Renal cortical epithelial cell (primary cell): ENCODE data around the gene ADAMTSL2. TPM values are rescaled to one million over a fixed set of nuclear protein-coding genes. Genes with fewer than 3 reads are reported as not detected.

Experiments
- DNase-seq: peaks from one replicate; pipeline ENCODE4 v3.0.0-alpha.2; 2011; ENCODE audit warnings: low read depth
- total RNA-seq: library from RNA; depleted of rRNA; stranded (reverse); fragments of >200 nt; gene quantifications from 2 replicates; pipeline ENCODE4 v1.2.3, GENCODE V29; 2014

Gene ADAMTSL2
- total RNA-seq, 1 donor from 2014 or later = 0.05 TPM

GRCh38 chr9:133605856-133606707 is 71.6 kb downstream of the ADAMTSL2 start:
- no peak for DNase-seq

- no peak for DNase-seq
Measured at GRCh38 chr9:133606708-133607025, 72.2 kb downstream of the ADAMTSL2 start.

GRCh38 chr9:133607381-133607780 is 72.9 kb downstream of the ADAMTSL2 start:
- no peak for DNase-seq

- DNase-seq = no peak
Measured at GRCh38 chr9:133607976-133608375, 73.5 kb downstream of the ADAMTSL2 start.

- no peak for DNase-seq
Measured at GRCh38 chr9:133608382-133608781, 73.9 kb downstream of the ADAMTSL2 start.

GRCh38 chr9:133608889-133609288 is 74.4 kb downstream of the ADAMTSL2 start:
- DNase-seq = no peak

GRCh38 chr9:133609311-133610098 is 75.0 kb downstream of the ADAMTSL2 start, which contains the start of gene FAM163B:
Gene FAM163B (minus strand): TSS chr9:133609389. CDS start chr9:133580223, 29,166 bp downstream.
- no peak for DNase-seq

- no peak for DNase-seq
Measured at GRCh38 chr9:133610845-133611244, 76.3 kb downstream of the ADAMTSL2 start.

- no peak for DNase-seq
Measured at GRCh38 chr9:133612051-133612450, 77.5 kb downstream of the ADAMTSL2 start.

GRCh38 chr9:133612816-133613215 is 78.3 kb downstream of the ADAMTSL2 start:
- DNase-seq = no peak

GRCh38 chr9:133613432-133613831 is 78.9 kb downstream of the ADAMTSL2 start:
- no peak for DNase-seq

- DNase-seq = no peak
Measured at GRCh38 chr9:133614056-133614455, 79.6 kb downstream of the ADAMTSL2 start.

- no peak for DNase-seq
Measured at GRCh38 chr9:133614678-133615077, 80.2 kb downstream of the ADAMTSL2 start.

GRCh38 chr9:133615186-133615585 is 80.7 kb downstream of the ADAMTSL2 start:
- DNase-seq = no peak

GRCh38 chr9:133615606-133616188 is 81.2 kb downstream of the ADAMTSL2 start:
- DNase-seq = no peak

GRCh38 chr9:133616643-133617405 is 82.3 kb downstream of the ADAMTSL2 start:
- no peak for DNase-seq

- no peak for DNase-seq
Measured at GRCh38 chr9:133618726-133619125, 84.2 kb downstream of the ADAMTSL2 start.

- DNase-seq = peak; percentile 4
Measured at GRCh38 chr9:133619791-133620190, 85.3 kb downstream of the ADAMTSL2 start.

GRCh38 chr9:133621725-133622267 is 87.3 kb downstream of the ADAMTSL2 start:
- DNase-seq = no peak

- DNase-seq = no peak
Measured at GRCh38 chr9:133622555-133622954, 88.1 kb downstream of the ADAMTSL2 start.
